Panc1 (cell line): Measurements from ENCODE around the gene SLC22A23. TPM values are rescaled to one million over a fixed set of nuclear protein-coding genes. Genes with fewer than 3 reads are reported as not detected.

Experiments used
- ATAC-seq: fragments of 200-7000 bp; cut with Tn5 transposase; 2 replicates; pipeline ENCODE4 v1.9.1; 2020; ENCODE audit warnings: mild to moderate bottlenecking, moderate library complexity
- BruUV-seq: library from RNA; stranded (reverse); fragments of 400-500 nt; replicated peaks from 2 replicates; lab custom pipeline; 2021; lab: Mats Ljungman, UMichigan
- CTCF ChIA-PET: fragments of 300-600 bp; sonication (Branson Sonifier 250); formaldehyde crosslinking; loops from one replicate; lab custom pipeline; 2022; ENCODE audit warnings: antibody characterized with exemption; lab: Charles Lee
- POLR2A ChIA-PET: fragments of 300-600 bp; sonication (Branson Sonifier 250); formaldehyde crosslinking; loops from one replicate; lab custom pipeline; 2022; ENCODE audit warnings: antibody characterized with exemption; lab: Charles Lee
- DNase-seq: peaks from one replicate; pipeline ENCODE4 v3.0.0-alpha.2; 2010; ENCODE audit warnings: low read depth, low spot score
- H3K27ac ChIP-seq: 2 replicates; pipeline ENCODE4 v1.5.1; 2011; ENCODE audit warnings: mild to moderate bottlenecking, low read length, inconsistent platforms
- H3K27me3 ChIP-seq: fragments of 200-500 bp; sonication (Bioruptor generic); 2 replicates; pipeline ENCODE4 v1.6.0; 2014; ENCODE audit warnings: low read length, inconsistent platforms; ENCODE audit not compliant: control insufficient read depth, insufficient read depth
- H3K36me3 ChIP-seq: fragments of 200-500 bp; sonication (Bioruptor generic); 2 replicates; pipeline ENCODE4 v1.5.1; 2014; ENCODE audit warnings: inconsistent platforms, mild to moderate bottlenecking, low read length, moderate library complexity; ENCODE audit not compliant: control insufficient read depth, insufficient read depth
- H3K4me1 ChIP-seq: 2 replicates; pipeline ENCODE4 v1.5.1; 2011; ENCODE audit warnings: inconsistent platforms, mild to moderate bottlenecking, low read length, moderate library complexity; ENCODE audit not compliant: control insufficient read depth, insufficient read depth
- H3K4me3 ChIP-seq, 2 experiments: 2 replicates each; pipeline ENCODE4 v1.5.1; 2011 to 2012; ENCODE audit warnings: low read depth in 2 of 2, low read length in 2 of 2, mild to moderate bottlenecking in 2 of 2, inconsistent platforms in 1 of 2, moderate library complexity in 1 of 2
- H3K9me3 ChIP-seq: fragments of 200-500 bp; sonication (Bioruptor generic); 2 replicates; pipeline ENCODE4 v1.5.1; 2014; ENCODE audit warnings: low read depth, mild to moderate bottlenecking, inconsistent platforms, low read length, moderate library complexity; ENCODE audit not compliant: control insufficient read depth, insufficient read depth
- POLR2AphosphoS5 ChIP-seq: IDR thresholded peaks from 2 replicates; pipeline ENCODE4 v1.6.1; 2012; ENCODE audit warnings: mild to moderate bottlenecking, low read depth, low read length, moderate library complexity
- SIN3A ChIP-seq: IDR thresholded peaks from 2 replicates; pipeline ENCODE4 v1.6.1; 2012; ENCODE audit warnings: low read depth, mild to moderate bottlenecking, low read length, moderate library complexity, borderline replicate concordance; ENCODE audit not compliant: insufficient read depth
- TCF7L2 ChIP-seq: IDR thresholded peaks from 2 replicates; pipeline ENCODE4 v1.6.1; 2011; ENCODE audit warnings: mild to moderate bottlenecking, low read depth, low read length, inconsistent platforms
- in situ Hi-C: cut with HindIII; loops from 2 replicates; pipeline ENCODE4 v1.10.0; 2016; ENCODE audit warnings: low sequenced_read_pairs, low pct_unique_long_range_greater_than_20kb
- intact Hi-C: fragments of 100-400 bp; cut with micrococcal nuclease; formaldehyde crosslinking; loops from one replicate; pipeline ENCODE4 v1.10.0; 2022; ENCODE audit not compliant: unreplicated experiment
- total RNA-seq: library from RNA; stranded (reverse); gene quantifications from one replicate; pipeline ENCODE4 v1.2.1, GENCODE V29; 2021; ENCODE audit not compliant: unreplicated experiment
- TF ChIP-seq, protein P1 (sequence below), 2 experiments: IDR thresholded peaks; 2 replicates each; pipeline ENCODE4 v1.6.1; 2011 to 2012; ENCODE audit warnings: low read depth in 2 of 2, control low read depth in 1 of 2, low read length in 1 of 2, mild to moderate bottlenecking in 1 of 2, moderate library complexity in 1 of 2; ENCODE audit not compliant: insufficient read depth in 1 of 2
- TF ChIP-seq, protein P2 (sequence below): fragments of 450-650 bp; IDR thresholded peaks from 2 replicates; pipeline ENCODE4 v1.5.1; 2017; ENCODE audit warnings: mild to moderate bottlenecking

SLC22A23 gene
- total RNA-seq, 1 experiment from 2014 or later = 4.5 TPM

DNA sequence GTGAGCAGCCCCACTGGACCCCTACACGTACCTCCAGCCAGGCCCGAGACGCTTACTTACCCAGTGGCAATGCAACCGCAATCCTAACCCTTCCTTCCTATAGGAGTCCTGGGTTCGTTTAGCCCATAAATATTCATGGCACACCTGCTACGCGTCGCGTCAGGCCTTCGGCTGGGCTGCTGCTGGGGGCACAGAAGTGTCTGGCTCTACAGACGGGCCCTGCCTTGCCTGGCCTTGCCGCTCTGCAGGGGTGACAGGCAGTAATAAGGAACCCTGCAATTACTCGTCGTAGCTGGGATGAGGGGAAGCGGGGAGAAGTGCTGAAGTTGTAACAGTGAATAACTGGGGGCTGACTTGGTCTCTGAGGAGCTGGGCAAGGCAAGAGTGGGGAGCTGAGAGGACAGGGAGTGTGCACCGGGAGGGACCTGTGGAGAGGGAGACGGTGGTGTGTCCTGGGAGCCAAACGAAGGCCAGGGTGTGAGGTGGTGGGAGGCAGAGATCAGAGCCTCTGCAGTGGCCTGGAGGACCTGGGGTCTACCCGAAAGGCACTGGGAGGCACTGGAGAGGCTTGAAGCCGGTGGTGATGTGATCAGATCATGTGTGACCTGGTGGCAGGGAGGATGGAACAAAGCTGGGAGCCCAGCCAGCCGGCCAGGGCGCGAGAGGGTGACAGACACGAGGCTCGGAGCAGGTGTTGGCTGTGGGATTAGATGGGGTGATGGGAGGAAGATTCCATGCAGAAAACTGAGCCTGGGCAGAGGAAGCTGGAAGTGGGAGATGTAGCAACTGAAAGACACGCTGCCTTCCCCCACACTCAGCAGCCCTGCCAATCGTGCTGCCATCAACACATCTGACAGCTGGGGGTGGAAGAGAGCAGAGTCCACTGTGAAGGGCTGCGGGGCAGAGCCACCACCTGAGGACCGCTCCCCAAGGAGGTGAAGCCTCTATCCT, 161.7 kb downstream of the SLC22A23 start:
- ChIA-PET POLR2A (no interaction called here), CTCF (no interaction called here)
- intact Hi-C loops = loop anchor here (10.0 kb wide), 1 partner anchor 160 kb away; the partner anchor contains the start of gene SLC22A23
- Histone ChIP-seq H3K27me3 (no peaks in the 10 kb centered on the region), H3K9me3 (no peaks in the 10 kb centered on the region), H3K4me3 (no peak overlapping the region), H3K4me1 (peaks cover 15% of the 10 kb centered on the region), H3K27ac (no peak overlapping the region), H3K36me3 (no peaks in the 10 kb centered on the region)
- ATAC-seq (peak; percentile 60; the same call in 1 of the 2 replicates), DNase-seq (no peak)
- BruUV-seq = no TSS peak
- TF ChIP-seq, protein P1, sequence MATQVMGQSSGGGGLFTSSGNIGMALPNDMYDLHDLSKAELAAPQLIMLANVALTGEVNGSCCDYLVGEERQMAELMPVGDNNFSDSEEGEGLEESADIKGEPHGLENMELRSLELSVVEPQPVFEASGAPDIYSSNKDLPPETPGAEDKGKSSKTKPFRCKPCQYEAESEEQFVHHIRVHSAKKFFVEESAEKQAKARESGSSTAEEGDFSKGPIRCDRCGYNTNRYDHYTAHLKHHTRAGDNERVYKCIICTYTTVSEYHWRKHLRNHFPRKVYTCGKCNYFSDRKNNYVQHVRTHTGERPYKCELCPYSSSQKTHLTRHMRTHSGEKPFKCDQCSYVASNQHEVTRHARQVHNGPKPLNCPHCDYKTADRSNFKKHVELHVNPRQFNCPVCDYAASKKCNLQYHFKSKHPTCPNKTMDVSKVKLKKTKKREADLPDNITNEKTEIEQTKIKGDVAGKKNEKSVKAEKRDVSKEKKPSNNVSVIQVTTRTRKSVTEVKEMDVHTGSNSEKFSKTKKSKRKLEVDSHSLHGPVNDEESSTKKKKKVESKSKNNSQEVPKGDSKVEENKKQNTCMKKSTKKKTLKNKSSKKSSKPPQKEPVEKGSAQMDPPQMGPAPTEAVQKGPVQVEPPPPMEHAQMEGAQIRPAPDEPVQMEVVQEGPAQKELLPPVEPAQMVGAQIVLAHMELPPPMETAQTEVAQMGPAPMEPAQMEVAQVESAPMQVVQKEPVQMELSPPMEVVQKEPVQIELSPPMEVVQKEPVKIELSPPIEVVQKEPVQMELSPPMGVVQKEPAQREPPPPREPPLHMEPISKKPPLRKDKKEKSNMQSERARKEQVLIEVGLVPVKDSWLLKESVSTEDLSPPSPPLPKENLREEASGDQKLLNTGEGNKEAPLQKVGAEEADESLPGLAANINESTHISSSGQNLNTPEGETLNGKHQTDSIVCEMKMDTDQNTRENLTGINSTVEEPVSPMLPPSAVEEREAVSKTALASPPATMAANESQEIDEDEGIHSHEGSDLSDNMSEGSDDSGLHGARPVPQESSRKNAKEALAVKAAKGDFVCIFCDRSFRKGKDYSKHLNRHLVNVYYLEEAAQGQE (IDR thresholded peaks at IDR 0.05; ENCODE audit: insufficient read depth in 1 of 2, low read depth in 2 of 2, low read length in 1 of 2) = no peak
- TF ChIP-seq POLR2AphosphoS5 (no peak), SIN3A (no peak), TCF7L2 (no peak)
- TF ChIP-seq, protein P2, sequence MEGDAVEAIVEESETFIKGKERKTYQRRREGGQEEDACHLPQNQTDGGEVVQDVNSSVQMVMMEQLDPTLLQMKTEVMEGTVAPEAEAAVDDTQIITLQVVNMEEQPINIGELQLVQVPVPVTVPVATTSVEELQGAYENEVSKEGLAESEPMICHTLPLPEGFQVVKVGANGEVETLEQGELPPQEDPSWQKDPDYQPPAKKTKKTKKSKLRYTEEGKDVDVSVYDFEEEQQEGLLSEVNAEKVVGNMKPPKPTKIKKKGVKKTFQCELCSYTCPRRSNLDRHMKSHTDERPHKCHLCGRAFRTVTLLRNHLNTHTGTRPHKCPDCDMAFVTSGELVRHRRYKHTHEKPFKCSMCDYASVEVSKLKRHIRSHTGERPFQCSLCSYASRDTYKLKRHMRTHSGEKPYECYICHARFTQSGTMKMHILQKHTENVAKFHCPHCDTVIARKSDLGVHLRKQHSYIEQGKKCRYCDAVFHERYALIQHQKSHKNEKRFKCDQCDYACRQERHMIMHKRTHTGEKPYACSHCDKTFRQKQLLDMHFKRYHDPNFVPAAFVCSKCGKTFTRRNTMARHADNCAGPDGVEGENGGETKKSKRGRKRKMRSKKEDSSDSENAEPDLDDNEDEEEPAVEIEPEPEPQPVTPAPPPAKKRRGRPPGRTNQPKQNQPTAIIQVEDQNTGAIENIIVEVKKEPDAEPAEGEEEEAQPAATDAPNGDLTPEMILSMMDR = no peak
- in situ Hi-C loops = no loop called here

DNA sequence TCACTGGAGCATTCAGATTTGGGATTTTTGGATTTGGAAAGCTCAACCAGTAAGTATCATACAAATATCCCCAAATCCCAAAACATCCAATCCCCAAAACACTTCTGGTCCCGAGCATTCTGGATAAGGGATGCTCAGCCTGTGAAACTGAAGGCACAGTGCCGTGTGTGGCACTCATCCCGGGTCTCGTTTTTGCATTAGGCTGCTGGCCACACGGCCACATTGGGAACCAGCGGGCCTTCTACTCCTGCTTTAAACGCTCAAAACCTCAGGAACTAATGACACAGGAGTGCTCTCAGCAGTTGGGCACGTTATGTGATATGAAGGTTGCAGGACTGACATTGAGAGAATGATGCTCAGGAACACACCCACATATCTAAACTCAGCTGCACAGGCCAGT, 162.5 kb downstream of the SLC22A23 start:
- ChIA-PET CTCF (no interaction called here), POLR2A (no interaction called here)
- no TSS peak for BruUV-seq
- no peaks in the 10 kb centered on the region for H3K9me3 ChIP-seq
- no peak overlapping the region for H3K4me3 ChIP-seq
- no peaks in the 10 kb centered on the region for H3K27me3 ChIP-seq
- no peak overlapping the region for H3K27ac ChIP-seq
- intact Hi-C loops (loop anchor here (10.0 kb wide), 1 partner anchor 160 kb away; the partner anchor contains the start of gene SLC22A23), in situ Hi-C loops (no loop called here)
- DNase-seq = no peak
- no peak for ATAC-seq
- no peak for TF ChIP-seq TCF7L2
- TF ChIP-seq, protein P1 (IDR thresholded peaks at IDR 0.05; ENCODE audit: insufficient read depth in 1 of 2, low read depth in 2 of 2, low read length in 1 of 2) = no peak
- no peak for TF ChIP-seq SIN3A
- no peak for TF ChIP-seq POLR2AphosphoS5
- TF ChIP-seq, protein P2 = no peak
- peaks cover 15% of the 10 kb centered on the region for H3K4me1 ChIP-seq
- no peaks in the 10 kb centered on the region for H3K36me3 ChIP-seq
